KBM-7 (cell line): ENCODE measurements around the gene FCER1G.

Source experiments
- DNase-seq: peaks from one replicate; pipeline ENCODE4 v3.0.0-alpha.2; 2015
- in situ Hi-C: fragments of 300-500 bp; cut with MboI; formaldehyde crosslinking; loops from 2 replicates; pipeline ENCODE4 v1.14.3; 2020; ENCODE audit warnings: low sequenced_read_pairs, low pct_unique_long_range_greater_than_20kb, mixed read lengths

The FCER1G gene

GRCh38 chr1:161185282-161185682, 29.8 kb upstream of the FCER1G start:
- DNase-seq: peak; percentile 98
- in situ Hi-C loops: loop anchor here (25.0 kb wide), 1 partner anchor 202 kb away; no protein-coding TSS in a partner anchor

- in situ Hi-C loops: loop anchor here (25.0 kb wide), 1 partner anchor 201 kb away; no protein-coding TSS in a partner anchor
- DNase-seq: peak; percentile 87
Measured at GRCh38 chr1:161185732-161186311, 29.3 kb upstream of the FCER1G start.

DNA sequence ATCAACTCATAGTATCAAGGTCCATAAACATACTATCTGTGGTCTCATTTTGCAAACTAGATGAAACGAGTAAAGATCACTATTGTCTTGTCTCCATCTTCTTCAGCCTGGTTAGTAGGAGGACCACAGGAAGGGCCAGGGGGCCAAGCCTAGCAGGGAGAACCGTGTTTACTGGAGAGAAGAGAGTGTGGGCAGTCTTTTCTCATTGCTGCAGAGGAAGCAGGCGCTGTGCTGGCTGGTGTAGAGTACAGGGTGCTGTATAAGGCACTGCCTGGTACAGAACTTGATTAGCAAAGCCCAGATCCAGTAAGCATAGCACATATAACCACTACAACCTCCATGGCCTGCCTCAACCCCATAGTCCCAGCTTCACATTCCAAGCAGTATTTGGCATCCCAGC, 27.8 kb upstream of the FCER1G start:
- in situ Hi-C loops: loop anchor here (25.0 kb wide), 1 partner anchor 200 kb away; no protein-coding TSS in a partner anchor
- DNase-seq: no peak

DNA sequence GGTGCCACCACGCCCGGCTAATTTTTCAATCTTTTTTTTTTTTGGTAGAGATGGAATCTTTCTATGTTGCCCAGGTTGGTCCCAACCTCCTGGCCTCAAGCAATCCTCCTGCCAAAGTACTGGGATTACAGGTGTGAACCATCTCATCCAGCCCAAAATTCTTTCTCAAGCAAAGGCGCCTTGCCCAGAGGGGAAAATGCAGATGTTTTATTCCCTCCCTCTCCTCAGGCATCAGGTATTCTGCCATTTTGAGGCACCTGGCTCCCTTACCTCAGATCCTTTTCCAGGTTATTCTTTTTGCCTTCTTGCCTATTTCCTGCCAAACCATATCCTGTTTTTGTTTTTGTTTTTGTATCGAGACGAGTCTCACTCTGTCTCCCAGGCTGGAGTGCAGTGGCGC, 26.7 kb upstream of the FCER1G start:
- no peak for DNase-seq
- in situ Hi-C loops: loop anchor here (25.0 kb wide), 1 partner anchor 199 kb away; no protein-coding TSS in a partner anchor

- in situ Hi-C loops: loop anchor here (25.0 kb wide), 1 partner anchor 198 kb away; no protein-coding TSS in a partner anchor
- no peak for DNase-seq
Measured at GRCh38 chr1:161189036-161189435, 26.1 kb upstream of the FCER1G start.

GRCh38 chr1:161190962-161191521, 24.1 kb upstream of the FCER1G start:
- no peak for DNase-seq
- in situ Hi-C loops: loop anchor here (25.0 kb wide), 1 partner anchor 196 kb away; no protein-coding TSS in a partner anchor

- no peak for DNase-seq
- in situ Hi-C loops: loop anchor here (25.0 kb wide), 1 partner anchor 195 kb away; no protein-coding TSS in a partner anchor
Measured at GRCh38 chr1:161191971-161192370, 23.1 kb upstream of the FCER1G start.

DNA sequence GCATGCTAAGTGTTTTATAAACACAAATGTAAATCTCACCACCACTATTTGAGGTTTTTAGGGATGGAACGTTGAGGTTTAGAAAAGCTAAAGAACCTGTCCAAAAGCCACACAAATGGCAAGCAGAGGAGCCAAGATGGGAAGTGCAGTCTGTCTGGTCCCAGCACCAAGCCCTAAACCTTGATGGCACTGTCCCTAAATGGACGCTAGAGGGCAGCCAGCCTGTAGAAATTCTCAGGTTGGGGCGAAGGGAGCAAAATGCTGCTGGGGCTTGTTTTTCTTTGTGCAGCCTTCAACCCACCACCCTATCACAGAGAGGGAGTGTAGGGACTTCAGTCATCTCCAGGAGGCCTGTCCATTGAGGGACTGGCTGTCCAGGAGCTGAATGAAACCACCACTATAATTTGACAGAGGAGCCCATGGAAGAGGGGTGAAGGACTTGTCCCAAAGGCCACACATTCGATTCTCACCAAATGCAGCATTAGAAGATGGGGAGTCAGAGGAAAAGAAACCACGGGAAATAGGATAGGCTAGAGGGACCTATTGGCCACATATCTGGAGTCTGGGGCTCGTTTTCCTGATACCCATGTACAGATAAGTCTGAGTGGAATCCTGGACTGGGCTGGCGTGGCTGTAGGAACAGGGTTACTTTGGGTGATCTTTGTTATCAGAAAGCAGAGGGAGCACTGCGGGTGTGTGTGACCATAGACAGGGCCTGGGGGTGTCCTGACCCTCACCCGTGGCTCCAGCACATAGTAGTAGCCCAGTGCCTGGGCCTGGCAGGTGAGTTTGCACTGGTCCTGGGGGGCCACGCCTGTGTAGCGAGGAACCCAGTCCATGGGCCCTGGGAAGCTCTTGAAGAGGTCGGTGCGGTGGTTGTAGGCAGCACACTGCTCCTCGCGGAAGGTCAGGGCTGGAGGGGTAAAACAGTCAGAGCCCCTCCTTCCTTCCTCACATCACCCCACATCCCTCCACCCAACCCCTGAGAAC, 22.3 kb upstream of the FCER1G start:
- DNase-seq: peak; percentile 86
- in situ Hi-C loops: loop anchor here (25.0 kb wide), 1 partner anchor 195 kb away; no protein-coding TSS in a partner anchor

GRCh38 chr1:161193561-161194235, 21.4 kb upstream of the FCER1G start:
- in situ Hi-C loops: loop anchor here (25.0 kb wide), 1 partner anchor 194 kb away; no protein-coding TSS in a partner anchor
- no peak for DNase-seq

GRCh38 chr1:161195171-161195570, 19.9 kb upstream of the FCER1G start:
- in situ Hi-C loops: loop anchor here (25.0 kb wide), 1 partner anchor 192 kb away; no protein-coding TSS in a partner anchor

DNA sequence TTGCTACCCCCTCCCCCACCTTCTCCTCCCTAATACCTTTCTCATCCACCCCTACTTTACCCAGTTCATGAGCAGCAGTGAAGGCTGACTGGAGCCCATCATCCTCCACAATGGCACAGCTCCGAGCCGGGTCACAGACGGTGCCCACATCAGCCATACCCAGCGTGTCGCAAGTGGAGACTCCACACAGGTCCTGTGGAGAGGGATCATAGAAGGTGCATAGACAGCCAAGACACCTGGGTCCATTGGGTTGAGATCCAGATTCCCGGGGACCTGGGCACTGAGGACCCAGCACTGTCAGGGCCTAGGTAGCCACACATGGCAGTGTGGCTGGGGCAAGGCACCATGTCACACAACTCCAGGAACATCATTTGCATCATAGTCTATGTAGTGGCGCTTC, 19.0 kb upstream of the FCER1G start:
- DNase-seq: no peak
- in situ Hi-C loops: loop anchor here (25.0 kb wide), 1 partner anchor 191 kb away; no protein-coding TSS in a partner anchor

More at GRCh38 chr1:161195171-161195570, 19.9 kb upstream of the FCER1G start:
- DNase-seq: peak; percentile 19

DNA sequence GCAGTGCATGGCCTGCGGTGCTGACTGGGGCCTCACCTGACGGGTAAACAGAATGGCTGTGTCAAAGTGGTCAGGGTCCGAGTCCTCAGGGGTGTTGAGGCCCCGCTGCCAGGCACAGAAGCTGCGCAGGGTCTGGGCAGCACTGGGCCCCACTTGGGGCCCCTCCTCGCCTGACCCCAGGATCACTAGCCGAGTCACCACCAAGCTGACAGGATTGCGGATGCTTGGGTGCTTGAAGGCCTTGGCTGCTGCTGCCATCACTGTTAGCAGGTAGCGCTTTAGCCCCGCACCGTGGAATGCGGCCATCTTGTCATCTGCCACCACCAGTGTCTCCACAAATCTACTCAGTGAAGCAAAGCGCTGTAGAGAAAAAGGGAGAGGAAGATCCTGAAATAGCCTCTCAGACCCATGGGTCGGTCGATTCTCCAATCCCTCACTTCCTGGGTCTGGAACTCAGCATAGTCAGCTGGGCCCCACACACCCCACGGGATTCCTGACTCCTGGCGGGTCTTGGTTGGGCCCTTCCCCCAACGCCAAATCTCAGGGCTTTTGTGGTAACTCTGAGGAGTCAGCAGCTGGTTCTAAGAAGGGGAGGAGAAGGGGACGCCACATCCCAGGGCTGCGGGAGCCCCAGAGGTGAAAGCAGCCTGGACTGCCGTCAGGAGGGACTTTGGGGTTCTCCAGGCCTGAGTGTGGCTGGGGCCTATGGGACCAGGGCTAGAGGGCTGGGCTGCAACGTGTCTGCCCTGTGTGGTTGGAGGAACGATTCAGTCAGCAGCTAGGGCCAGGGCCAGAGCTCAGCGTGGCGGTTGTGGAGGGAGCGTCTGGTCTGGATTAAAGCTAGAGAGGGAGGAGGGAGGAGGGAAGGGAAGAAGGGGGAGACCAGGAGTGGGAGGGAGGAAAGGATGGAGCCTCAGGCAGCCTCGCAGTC, 18.3 kb upstream of the FCER1G start:
- DNase-seq: no peak
- in situ Hi-C loops: loop anchor here (25.0 kb wide), 1 partner anchor 191 kb away; no protein-coding TSS in a partner anchor

DNA sequence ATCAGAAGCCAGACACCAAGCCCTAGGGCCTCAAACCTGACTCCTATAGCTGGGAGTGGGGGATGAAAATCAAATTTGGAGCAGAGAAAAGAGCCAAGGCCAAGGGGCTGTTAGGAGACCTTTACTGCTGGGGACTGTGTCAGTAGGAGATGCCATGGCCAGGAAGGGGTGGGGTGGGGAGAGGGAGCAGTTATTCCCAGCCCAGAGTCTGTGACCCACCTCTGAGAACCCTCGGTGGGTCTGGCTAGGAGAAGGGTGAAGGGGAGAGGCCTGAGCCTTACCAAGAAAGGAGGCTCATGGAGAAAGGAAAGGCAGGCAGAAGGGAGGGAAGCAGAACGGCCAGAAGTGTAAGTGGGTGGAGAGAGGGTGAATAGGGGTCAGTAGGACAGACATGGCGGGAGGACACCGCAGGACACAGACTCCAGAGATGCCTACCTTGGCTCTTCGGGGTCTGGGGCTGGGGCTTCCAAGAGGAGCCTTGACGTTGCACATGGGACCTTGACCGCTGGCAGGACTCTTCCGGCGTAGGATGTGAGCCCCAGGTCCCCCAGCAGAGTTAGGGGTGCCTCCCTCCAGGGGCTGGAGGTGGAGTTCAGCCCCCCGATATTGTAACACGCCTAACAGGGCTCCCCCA, 17.4 kb upstream of the FCER1G start:
- in situ Hi-C loops: loop anchor here (25.0 kb wide), 1 partner anchor 190 kb away; no protein-coding TSS in a partner anchor
- DNase-seq: no peak

GRCh38 chr1:161198194-161198896, 16.8 kb upstream of the FCER1G start:
- DNase-seq: no peak
- in situ Hi-C loops: loop anchor here (25.0 kb wide), 1 partner anchor 189 kb away; no protein-coding TSS in a partner anchor

GRCh38 chr1:161198897-161199431, 16.1 kb upstream of the FCER1G start, which contains the start of gene ADAMTS4:
TSS of gene ADAMTS4 (minus strand) at chr1:161199054. CDS start at chr1:161198627, 427 bp downstream.
- in situ Hi-C loops: loop anchor here (25.0 kb wide), 1 partner anchor 188 kb away; no protein-coding TSS in a partner anchor
- no peak for DNase-seq
